Upper lobe of left lung (tissue), 6 donors: ENCODE measurements around the gene ZKSCAN8. TPM values are rescaled to one million over a fixed set of nuclear protein-coding genes. Genes with fewer than 3 reads are reported as not detected.
A peak's percentile ranks its signal among the peaks of the same experiment; 100 is the strongest.

Experiments used
- ATAC-seq, 2 donors: fragments of 200-7000 bp; cut with Tn5 transposase; one replicate each; pipeline ENCODE4 v1.9.1; 2022; ENCODE audit warnings: mild to moderate bottlenecking in 2 of 2, moderate library complexity in 2 of 2; ENCODE audit not compliant: low FRiP score in 2 of 2
- DNase-seq, 2 donors: peaks; one replicate each; pipeline ENCODE4 v3.0.0-alpha.2; 2019 to 2020
- H3K27ac ChIP-seq, 4 donors: fragments of 200-600 bp; sonication (generic); one replicate each; pipeline ENCODE4 v1.5.1; 2016 to 2019
- H3K27me3 ChIP-seq, 4 donors: fragments of 200-600 bp; sonication (generic); one replicate each; pipeline ENCODE4 v1.5.1; 2017 to 2019
- H3K36me3 ChIP-seq, 4 donors: fragments of 200-600 bp; sonication (generic); one replicate each; pipeline ENCODE4 v1.5.1; 2016 to 2019
- H3K4me1 ChIP-seq, 4 donors: fragments of 200-600 bp; sonication (generic); one replicate each; pipeline ENCODE4 v1.5.1; 2018 to 2019
- H3K4me3 ChIP-seq, 4 donors: fragments of 200-600 bp; sonication (generic); one replicate each; pipeline ENCODE4 v1.5.1; 2017 to 2019; ENCODE audit warnings: mild to moderate bottlenecking in 2 of 4, moderate library complexity in 1 of 4
- H3K9me3 ChIP-seq, 4 donors: fragments of 200-600 bp; sonication (generic); one replicate each; pipeline ENCODE4 v1.5.1; 2018 to 2019
- EP300 ChIP-seq, 4 donors: sonication (generic); formaldehyde crosslinking; IDR thresholded peaks; one replicate each; pipeline ENCODE4 v1.5.1; 2017; ENCODE audit warnings: antibody characterized with exemption in 4 of 4, control low read depth in 2 of 4
- POLR2A ChIP-seq, 4 donors: fragments of 450-650 bp; IDR thresholded peaks; one replicate each; pipeline ENCODE4 v1.5.1; 2016 to 2017; ENCODE audit warnings: antibody characterized with exemption in 4 of 4, mild to moderate bottlenecking in 2 of 4
- POLR2AphosphoS5 ChIP-seq, 2 donors: sonication (generic); formaldehyde crosslinking; IDR thresholded peaks; one replicate each; pipeline ENCODE4 v1.5.1; 2017; ENCODE audit warnings: antibody characterized with exemption in 2 of 2
- WGBS, 2 donors: methylation state at CpG; one replicate each; pipeline ENCODE4 v1.1.5; 2017 to 2018; 5-methylcytosine and 5-hydroxymethylcytosine counted together
- total RNA-seq, 6 donors: library from RNA; depleted of rRNA in 4 of 6; stranded (reverse); fragments of >200 nt in 4 of 6; gene quantifications; one replicate each; pipeline versions ENCODE4 v1.1.0 to v1.2.1, GENCODE V29; 2016 to 2021
- TF ChIP-seq, protein P1 (sequence below), 6 experiments: fragments of 450-650 bp in 4 of 6; fragments of 200-600 bp in 2 of 6; sonication (generic) in 2 of 6; IDR thresholded peaks; one replicate each; pipeline ENCODE4 v1.5.1; 2016 to 2019; ENCODE audit warnings: antibody characterized with exemption in 6 of 6
- donor health status: DM: no; HTN: no; CAD: no; lungs with moderate emphysema.
- donor health status: DM: no; HTN: yes; CAD: no; lungs with severe emphysema.

ZKSCAN8 gene
- total RNA-seq, 6 donors from 2014 or later = 11.7 to 24.9 (median 16.8) TPM

GRCh38 chr6:28137505-28137981 lies 4.1 kb upstream of the ZKSCAN8 start:
- Histone ChIP-seq H3K4me1 (peaks cover 16 to 38% (median 20%) of the 10 kb centered on the region in 4 donors), H3K4me3 (peak overlapping the region; percentile 73 to 97 (median 83)), H3K9me3 (no peaks in the 10 kb centered on the region), H3K27me3 (no peaks in the 10 kb centered on the region), H3K36me3 (peaks cover 0 to 5% (median 2%) of the 10 kb centered on the region in 4 donors), H3K27ac (peak overlapping the region; percentile 87 to 97 (median 95))
- ATAC-seq (no peak), DNase-seq (no peak)
- TF ChIP-seq POLR2AphosphoS5 (IDR thresholded peaks at IDR 0.05) (no peak), EP300 (IDR thresholded peaks at IDR 0.05) (no peak), POLR2A (IDR thresholded peaks at IDR 0.05) (no peak)
- TF ChIP-seq, protein P1, sequence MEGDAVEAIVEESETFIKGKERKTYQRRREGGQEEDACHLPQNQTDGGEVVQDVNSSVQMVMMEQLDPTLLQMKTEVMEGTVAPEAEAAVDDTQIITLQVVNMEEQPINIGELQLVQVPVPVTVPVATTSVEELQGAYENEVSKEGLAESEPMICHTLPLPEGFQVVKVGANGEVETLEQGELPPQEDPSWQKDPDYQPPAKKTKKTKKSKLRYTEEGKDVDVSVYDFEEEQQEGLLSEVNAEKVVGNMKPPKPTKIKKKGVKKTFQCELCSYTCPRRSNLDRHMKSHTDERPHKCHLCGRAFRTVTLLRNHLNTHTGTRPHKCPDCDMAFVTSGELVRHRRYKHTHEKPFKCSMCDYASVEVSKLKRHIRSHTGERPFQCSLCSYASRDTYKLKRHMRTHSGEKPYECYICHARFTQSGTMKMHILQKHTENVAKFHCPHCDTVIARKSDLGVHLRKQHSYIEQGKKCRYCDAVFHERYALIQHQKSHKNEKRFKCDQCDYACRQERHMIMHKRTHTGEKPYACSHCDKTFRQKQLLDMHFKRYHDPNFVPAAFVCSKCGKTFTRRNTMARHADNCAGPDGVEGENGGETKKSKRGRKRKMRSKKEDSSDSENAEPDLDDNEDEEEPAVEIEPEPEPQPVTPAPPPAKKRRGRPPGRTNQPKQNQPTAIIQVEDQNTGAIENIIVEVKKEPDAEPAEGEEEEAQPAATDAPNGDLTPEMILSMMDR (IDR thresholded peaks at IDR 0.05) = no peak
- 2% methylated on average over 6 of the region's 6 CpGs for WGBS, 2 donors

DNA sequence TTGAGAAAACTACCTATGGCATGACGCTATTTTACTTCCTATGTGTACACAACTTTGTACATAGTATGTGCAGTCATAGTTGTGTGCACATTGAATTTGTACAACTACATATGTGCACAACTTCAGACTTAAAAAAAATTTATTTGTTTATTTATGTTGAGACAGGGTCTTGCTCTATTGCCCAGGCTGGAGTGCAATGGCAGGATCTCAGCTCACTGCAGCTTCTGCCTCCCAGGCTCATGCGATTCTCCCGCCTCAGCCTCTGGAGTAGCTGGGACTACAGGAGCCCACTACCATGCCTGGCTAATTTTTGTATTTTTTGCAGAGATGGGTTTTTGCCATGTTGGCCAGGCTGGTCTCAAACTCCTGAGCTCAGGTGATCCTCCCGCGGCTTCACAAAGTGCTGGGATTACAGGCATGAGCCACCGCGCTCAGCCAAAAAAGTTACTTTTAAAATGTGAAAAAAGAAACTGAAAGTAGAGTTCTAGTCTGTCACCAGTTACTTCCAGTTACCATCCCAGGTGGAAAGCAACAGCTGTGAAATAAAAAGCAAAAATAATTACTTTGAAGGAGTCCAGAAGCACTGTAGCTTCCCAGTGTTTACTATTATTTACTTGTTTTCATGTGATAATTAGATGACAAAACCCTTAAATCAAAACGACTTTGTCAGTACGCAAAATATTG lies 1.7 kb upstream of the ZKSCAN8 start:
- Histone ChIP-seq H3K27ac (no peak overlapping the region), H3K9me3 (no peaks in the 10 kb centered on the region), H3K27me3 (no peaks in the 10 kb centered on the region), H3K4me1 (peaks cover 19 to 42% (median 31%) of the 10 kb centered on the region in 4 donors), H3K36me3 (peaks cover 0 to 3% (median 2%) of the 10 kb centered on the region in 4 donors), H3K4me3 (peak overlapping the region in 1 of 4 donors; percentile 25)
- ATAC-seq = no peak
- TF ChIP-seq EP300 (IDR thresholded peaks at IDR 0.05) (no peak), POLR2AphosphoS5 (IDR thresholded peaks at IDR 0.05) (no peak), POLR2A (IDR thresholded peaks at IDR 0.05) (no peak)
- TF ChIP-seq, protein P1 (IDR thresholded peaks at IDR 0.05) = no peak
- DNase-seq = no peak
- 78 to 84% methylated on average over 9 of the region's 9 CpGs for WGBS, 2 donors

- peaks cover 19 to 37% (median 27%) of the 10 kb centered on the region in 4 donors for H3K4me1 ChIP-seq
- WGBS, 2 donors = 78 to 83% methylated on average over 5 of the region's 5 CpGs
- no peak overlapping the region for H3K4me3 ChIP-seq
- H3K27ac ChIP-seq = no peak overlapping the region
- ATAC-seq = no peak
- DNase-seq = peak in 1 of 2 donors; percentile 25
- no peaks in the 10 kb centered on the region for H3K9me3 ChIP-seq
- H3K27me3 ChIP-seq = no peaks in the 10 kb centered on the region
- H3K36me3 ChIP-seq = peaks cover 0 to 5% (median 3%) of the 10 kb centered on the region in 4 donors
- TF ChIP-seq POLR2A (IDR thresholded peaks at IDR 0.05) (no peak), EP300 (IDR thresholded peaks at IDR 0.05) (no peak), POLR2AphosphoS5 (IDR thresholded peaks at IDR 0.05) (no peak)
- TF ChIP-seq, protein P1 (IDR thresholded peaks at IDR 0.05) = no peak
Observed at GRCh38 chr6:28140616-28141015, 1.1 kb upstream of the ZKSCAN8 start.

DNA sequence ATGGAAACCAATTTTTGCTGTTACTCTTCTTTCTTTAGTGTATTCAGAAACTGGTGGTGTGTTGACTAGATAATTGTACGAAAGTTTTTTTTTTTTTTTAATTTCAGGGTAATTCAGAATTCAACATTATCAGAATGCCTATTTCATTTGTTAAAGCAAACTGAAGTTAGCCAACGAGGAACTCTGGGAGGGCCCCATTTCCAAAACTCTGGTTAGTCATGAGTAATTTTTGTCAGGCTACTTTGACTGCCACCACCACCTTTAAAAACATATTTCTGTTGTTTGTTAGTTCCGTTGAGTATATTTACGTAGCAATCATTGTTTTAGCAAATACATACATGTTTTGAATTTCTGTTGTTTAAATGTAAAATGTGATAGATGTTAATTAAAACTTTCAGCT lies 763 bp downstream of the ZKSCAN8 start:
- Histone ChIP-seq H3K4me1 (peaks cover 15 to 27% (median 21%) of the 10 kb centered on the region in 4 donors), H3K36me3 (peaks cover 0 to 7% (median 4%) of the 10 kb centered on the region in 4 donors), H3K4me3 (peak overlapping the region; percentile 82 to 88 (median 84)), H3K27ac (peak overlapping the region in 1 of 4 donors; percentile 85), H3K27me3 (no peaks in the 10 kb centered on the region), H3K9me3 (no peaks in the 10 kb centered on the region)
- TF ChIP-seq POLR2AphosphoS5 (IDR thresholded peaks at IDR 0.05) (no peak), EP300 (IDR thresholded peaks at IDR 0.05) (no peak), POLR2A (IDR thresholded peaks at IDR 0.05) (no peak)
- no peak for ATAC-seq
- DNase-seq = no peak
- WGBS, 2 donors = 11 to 20% methylated on average over 4 of the region's 4 CpGs

DNA sequence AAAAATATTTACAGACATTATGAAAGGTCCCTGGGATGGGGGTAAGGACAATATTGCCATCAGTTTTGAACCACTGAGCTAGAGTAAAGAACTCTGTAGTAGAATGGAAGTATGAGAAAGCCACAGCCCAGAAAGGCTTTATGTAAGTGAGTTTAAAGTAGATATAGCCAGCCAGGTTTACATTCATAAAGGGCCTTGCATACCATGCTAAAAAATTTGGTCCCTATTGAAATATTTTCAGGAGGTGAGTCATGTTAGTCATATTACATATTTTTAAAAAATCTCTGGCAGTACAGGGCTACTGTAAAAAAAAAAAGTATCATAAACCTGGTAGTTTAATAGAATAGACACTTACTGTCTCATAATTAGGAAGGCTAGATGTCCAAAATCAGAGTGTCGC lies 3.5 kb downstream of the ZKSCAN8 start:
- Histone ChIP-seq H3K27ac (no peak overlapping the region), H3K36me3 (peaks cover 2 to 32% (median 21%) of the 10 kb centered on the region in 4 donors), H3K9me3 (no peaks in the 10 kb centered on the region), H3K4me1 (peaks cover 8 to 19% (median 13%) of the 10 kb centered on the region in 4 donors), H3K4me3 (no peak overlapping the region), H3K27me3 (no peaks in the 10 kb centered on the region)
- TF ChIP-seq POLR2AphosphoS5 (IDR thresholded peaks at IDR 0.05) = no peak
- no peak for TF ChIP-seq POLR2A (IDR thresholded peaks at IDR 0.05)
- no peak for TF ChIP-seq EP300 (IDR thresholded peaks at IDR 0.05)
- TF ChIP-seq, protein P1 (IDR thresholded peaks at IDR 0.05) = no peak
- WGBS, 2 donors = 97 to 100% methylated on average over 1 of the region's 1 CpG
- ATAC-seq (no peak), DNase-seq (no peak)
